ENCODE data around the gene STIM1.

STIM1 gene

DNA sequence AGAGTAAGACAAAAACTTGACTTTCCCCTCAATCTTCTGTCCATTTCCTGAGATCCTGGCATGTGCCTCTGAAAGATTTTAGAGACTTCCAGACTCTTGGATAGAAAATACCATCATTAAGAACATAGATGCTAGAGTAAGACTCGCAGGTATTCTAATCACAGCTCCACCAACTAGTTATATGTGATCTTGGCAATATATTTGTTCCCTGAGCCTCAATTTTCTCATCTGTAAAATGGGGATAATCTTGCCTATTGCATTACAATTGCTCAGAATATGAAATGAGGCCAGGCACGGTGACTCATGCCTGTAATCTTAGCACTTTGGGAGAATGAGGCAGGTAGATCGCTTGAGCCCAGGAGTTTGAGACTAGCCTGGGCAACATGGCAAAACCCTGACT lies 25.4 kb upstream of the STIM1 start:
- Histone ChIP-seq H3K4me3 (ENCODE audit: low read length in 2 of 2) (no peak overlapping the region), H3K27me3 (ENCODE audit: control insufficient read depth in 2 of 2, insufficient read depth in 2 of 2, low read length in 2 of 2) (no peaks in the 10 kb centered on the region), H3K9me3 (ENCODE audit: control insufficient read depth in 2 of 2, low read length in 2 of 2) (no peaks in the 10 kb centered on the region), H3K4me1 (ENCODE audit: control insufficient read depth in 2 of 2, insufficient read depth in 2 of 2, low read length in 2 of 2) (peaks cover 26% of the 10 kb centered on the region in 2 donors), H3K9ac (ENCODE audit: low read depth in 1 of 2, low read length in 2 of 2) (no peak overlapping the region), H3K36me3 (ENCODE audit: control insufficient read depth in 2 of 2, insufficient read depth in 2 of 2, low read length in 2 of 2) (peaks cover 29 to 43% of the 10 kb centered on the region in 2 donors), H3K27ac (ENCODE audit: low read depth in 2 of 2, low read length in 2 of 2) (no peak overlapping the region)

DNA sequence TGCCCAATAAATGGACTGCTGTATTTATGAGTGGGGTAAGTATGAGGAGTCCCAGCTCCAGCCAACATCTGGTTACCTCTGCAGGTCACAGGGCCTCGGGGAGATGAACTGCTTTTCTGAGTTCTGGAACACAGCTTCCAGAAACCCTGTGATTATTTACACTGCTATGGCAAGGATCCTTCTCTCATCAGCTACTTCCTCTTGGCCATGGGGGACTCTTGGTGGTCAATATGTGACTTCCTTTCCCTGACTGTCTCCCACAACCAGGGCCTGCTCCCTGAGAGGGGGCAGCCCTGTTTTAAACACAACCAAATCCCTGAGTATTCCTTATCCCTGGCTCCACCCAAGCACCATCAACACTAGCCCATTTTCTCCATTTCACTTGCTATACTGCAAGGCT lies 24.7 kb upstream of the STIM1 start:
- H3K4me1 ChIP-seq (ENCODE audit: control insufficient read depth in 2 of 2, insufficient read depth in 2 of 2, low read length in 2 of 2) = peaks cover 32% of the 10 kb centered on the region in 2 donors
- H3K36me3 ChIP-seq (ENCODE audit: control insufficient read depth in 2 of 2, insufficient read depth in 2 of 2, low read length in 2 of 2) = peaks cover 29 to 38% of the 10 kb centered on the region in 2 donors
- no peak overlapping the region for H3K27ac ChIP-seq (ENCODE audit: low read depth in 2 of 2, low read length in 2 of 2)
- no peak overlapping the region for H3K9ac ChIP-seq (ENCODE audit: low read depth in 1 of 2, low read length in 2 of 2)
- H3K9me3 ChIP-seq (ENCODE audit: control insufficient read depth in 2 of 2, low read length in 2 of 2) = no peaks in the 10 kb centered on the region
- H3K27me3 ChIP-seq (ENCODE audit: control insufficient read depth in 2 of 2, insufficient read depth in 2 of 2, low read length in 2 of 2) = no peaks in the 10 kb centered on the region
- H3K4me3 ChIP-seq (ENCODE audit: low read length in 2 of 2) = no peak overlapping the region

GRCh38 chr11:3831378-3832239 lies 23.9 kb upstream of the STIM1 start:
- Histone ChIP-seq H3K27me3 (ENCODE audit: control insufficient read depth in 2 of 2, insufficient read depth in 2 of 2, low read length in 2 of 2) (no peaks in the 10 kb centered on the region), H3K4me1 (ENCODE audit: control insufficient read depth in 2 of 2, insufficient read depth in 2 of 2, low read length in 2 of 2) (peaks cover 37 to 38% of the 10 kb centered on the region in 2 donors), H3K4me3 (ENCODE audit: low read length in 2 of 2) (no peak overlapping the region), H3K36me3 (ENCODE audit: control insufficient read depth in 2 of 2, insufficient read depth in 2 of 2, low read length in 2 of 2) (peaks cover 29 to 32% of the 10 kb centered on the region in 2 donors), H3K9ac (ENCODE audit: low read depth in 1 of 2, low read length in 2 of 2) (no peak overlapping the region), H3K27ac (ENCODE audit: low read depth in 2 of 2, low read length in 2 of 2) (peak overlapping the region in 1 of 2 donors; percentile 50), H3K9me3 (ENCODE audit: control insufficient read depth in 2 of 2, low read length in 2 of 2) (no peaks in the 10 kb centered on the region)

DNA sequence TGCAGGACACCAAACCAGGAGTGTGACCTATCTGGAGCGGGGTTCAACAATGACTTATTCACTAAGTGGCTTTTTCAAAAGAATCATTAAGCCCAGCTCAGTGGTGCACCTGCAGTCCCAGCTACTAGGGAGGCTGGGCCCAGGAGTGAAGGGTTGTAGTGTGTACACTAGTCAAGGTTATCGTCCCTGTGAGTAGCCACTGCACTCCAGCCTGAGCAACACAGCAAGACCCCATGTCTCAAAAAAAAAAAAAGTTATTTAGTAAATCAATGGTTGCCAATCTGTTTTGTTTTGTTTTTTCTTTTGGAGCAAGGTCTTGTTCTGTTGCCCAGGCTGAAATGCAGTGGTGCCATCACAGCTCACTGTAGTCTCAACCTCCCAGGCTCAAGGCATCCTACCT lies 22.6 kb upstream of the STIM1 start:
- Histone ChIP-seq H3K27ac (ENCODE audit: low read depth in 2 of 2, low read length in 2 of 2) (peak overlapping the region; percentile 9 to 52), H3K36me3 (ENCODE audit: control insufficient read depth in 2 of 2, insufficient read depth in 2 of 2, low read length in 2 of 2) (peaks cover 19 to 20% of the 10 kb centered on the region in 2 donors), H3K9ac (ENCODE audit: low read depth in 1 of 2, low read length in 2 of 2) (no peak overlapping the region), H3K9me3 (ENCODE audit: control insufficient read depth in 2 of 2, low read length in 2 of 2) (no peaks in the 10 kb centered on the region), H3K4me3 (ENCODE audit: low read length in 2 of 2) (no peak overlapping the region), H3K4me1 (ENCODE audit: control insufficient read depth in 2 of 2, insufficient read depth in 2 of 2, low read length in 2 of 2) (peaks cover 44 to 47% of the 10 kb centered on the region in 2 donors), H3K27me3 (ENCODE audit: control insufficient read depth in 2 of 2, insufficient read depth in 2 of 2, low read length in 2 of 2) (no peaks in the 10 kb centered on the region)

GRCh38 chr11:3833449-3833848 lies 22.0 kb upstream of the STIM1 start:
- Histone ChIP-seq H3K9ac (ENCODE audit: low read depth in 1 of 2, low read length in 2 of 2) (no peak overlapping the region), H3K36me3 (ENCODE audit: control insufficient read depth in 2 of 2, insufficient read depth in 2 of 2, low read length in 2 of 2) (peaks cover 15 to 17% of the 10 kb centered on the region in 2 donors), H3K9me3 (ENCODE audit: control insufficient read depth in 2 of 2, low read length in 2 of 2) (no peaks in the 10 kb centered on the region), H3K27ac (ENCODE audit: low read depth in 2 of 2, low read length in 2 of 2) (no peak overlapping the region), H3K27me3 (ENCODE audit: control insufficient read depth in 2 of 2, insufficient read depth in 2 of 2, low read length in 2 of 2) (no peaks in the 10 kb centered on the region), H3K4me3 (ENCODE audit: low read length in 2 of 2) (no peak overlapping the region), H3K4me1 (ENCODE audit: control insufficient read depth in 2 of 2, insufficient read depth in 2 of 2, low read length in 2 of 2) (peaks cover 44 to 51% of the 10 kb centered on the region in 2 donors)

DNA sequence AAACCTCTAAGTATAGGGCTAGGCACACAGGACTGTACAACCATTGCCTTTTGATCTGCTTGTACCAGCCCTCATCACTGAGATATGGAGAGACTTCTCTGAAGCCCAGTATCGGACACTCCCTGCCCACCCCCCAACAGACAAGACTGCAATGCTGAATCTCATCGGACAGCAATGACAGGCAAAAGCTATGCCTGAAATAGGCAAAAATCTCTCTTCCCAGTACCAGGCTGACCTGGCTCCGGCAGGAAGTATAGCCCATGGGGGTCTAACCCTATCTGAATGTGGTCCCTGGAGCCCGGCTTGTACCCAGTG lies 21.2 kb upstream of the STIM1 start:
- H3K27ac ChIP-seq (ENCODE audit: low read depth in 2 of 2, low read length in 2 of 2) = peak overlapping the region; percentile 56 to 59
- peak overlapping the region; percentile 19 to 47 for H3K9ac ChIP-seq (ENCODE audit: low read depth in 1 of 2, low read length in 2 of 2)
- H3K4me1 ChIP-seq (ENCODE audit: control insufficient read depth in 2 of 2, insufficient read depth in 2 of 2, low read length in 2 of 2) = peaks cover 51 to 54% of the 10 kb centered on the region in 2 donors
- no peaks in the 10 kb centered on the region for H3K27me3 ChIP-seq (ENCODE audit: control insufficient read depth in 2 of 2, insufficient read depth in 2 of 2, low read length in 2 of 2)
- H3K36me3 ChIP-seq (ENCODE audit: control insufficient read depth in 2 of 2, insufficient read depth in 2 of 2, low read length in 2 of 2) = peaks cover 13 to 17% of the 10 kb centered on the region in 2 donors
- H3K4me3 ChIP-seq (ENCODE audit: low read length in 2 of 2) = peak overlapping the region in 1 of 2 donors; percentile 41
- H3K9me3 ChIP-seq (ENCODE audit: control insufficient read depth in 2 of 2, low read length in 2 of 2) = no peaks in the 10 kb centered on the region

GRCh38 chr11:3834664-3835461 lies 20.6 kb upstream of the STIM1 start:
- H3K36me3 ChIP-seq (ENCODE audit: control insufficient read depth in 2 of 2, insufficient read depth in 2 of 2, low read length in 2 of 2) = peaks cover 11 to 16% of the 10 kb centered on the region in 2 donors
- H3K9ac ChIP-seq (ENCODE audit: low read depth in 1 of 2, low read length in 2 of 2) = peak overlapping the region in 1 of 2 donors; percentile 19
- H3K4me3 ChIP-seq (ENCODE audit: low read length in 2 of 2) = peak overlapping the region in 1 of 2 donors; percentile 41
- H3K4me1 ChIP-seq (ENCODE audit: control insufficient read depth in 2 of 2, insufficient read depth in 2 of 2, low read length in 2 of 2) = peaks cover 54 to 57% of the 10 kb centered on the region in 2 donors
- no peaks in the 10 kb centered on the region for H3K9me3 ChIP-seq (ENCODE audit: control insufficient read depth in 2 of 2, low read length in 2 of 2)
- H3K27ac ChIP-seq (ENCODE audit: low read depth in 2 of 2, low read length in 2 of 2) = peak overlapping the region; percentile 56 to 59
- H3K27me3 ChIP-seq (ENCODE audit: control insufficient read depth in 2 of 2, insufficient read depth in 2 of 2, low read length in 2 of 2) = no peaks in the 10 kb centered on the region

DNA sequence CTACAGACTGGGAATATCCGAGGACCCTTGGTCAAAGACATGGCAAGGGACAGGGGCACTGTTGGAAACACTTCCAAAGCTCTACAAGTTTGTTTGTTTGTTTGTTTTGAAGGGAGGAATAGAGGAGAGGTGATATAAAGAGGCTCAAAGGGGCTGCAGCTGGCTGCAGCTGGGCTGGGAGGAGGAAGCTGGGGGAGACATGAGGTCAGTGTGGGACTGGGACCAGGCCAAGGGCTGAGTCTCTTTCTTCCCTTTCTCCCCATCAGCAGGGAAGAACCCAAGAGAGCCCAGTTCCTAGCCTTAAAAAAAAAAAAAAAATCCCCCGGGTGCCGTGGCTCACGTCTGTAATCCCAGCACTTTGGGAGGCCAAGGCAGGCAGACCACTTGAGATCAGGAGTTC lies 19.7 kb upstream of the STIM1 start:
- Histone ChIP-seq H3K9ac (ENCODE audit: low read depth in 1 of 2, low read length in 2 of 2) (peak overlapping the region in 1 of 2 donors; percentile 10), H3K36me3 (ENCODE audit: control insufficient read depth in 2 of 2, insufficient read depth in 2 of 2, low read length in 2 of 2) (peaks cover 9 to 14% of the 10 kb centered on the region in 2 donors), H3K9me3 (ENCODE audit: control insufficient read depth in 2 of 2, low read length in 2 of 2) (no peaks in the 10 kb centered on the region), H3K27me3 (ENCODE audit: control insufficient read depth in 2 of 2, insufficient read depth in 2 of 2, low read length in 2 of 2) (no peaks in the 10 kb centered on the region), H3K4me1 (ENCODE audit: control insufficient read depth in 2 of 2, insufficient read depth in 2 of 2, low read length in 2 of 2) (peaks cover 53 to 60% of the 10 kb centered on the region in 2 donors), H3K4me3 (ENCODE audit: low read length in 2 of 2) (peak overlapping the region; percentile 1 to 14), H3K27ac (ENCODE audit: low read depth in 2 of 2, low read length in 2 of 2) (peak overlapping the region; percentile 40 to 56)

DNA sequence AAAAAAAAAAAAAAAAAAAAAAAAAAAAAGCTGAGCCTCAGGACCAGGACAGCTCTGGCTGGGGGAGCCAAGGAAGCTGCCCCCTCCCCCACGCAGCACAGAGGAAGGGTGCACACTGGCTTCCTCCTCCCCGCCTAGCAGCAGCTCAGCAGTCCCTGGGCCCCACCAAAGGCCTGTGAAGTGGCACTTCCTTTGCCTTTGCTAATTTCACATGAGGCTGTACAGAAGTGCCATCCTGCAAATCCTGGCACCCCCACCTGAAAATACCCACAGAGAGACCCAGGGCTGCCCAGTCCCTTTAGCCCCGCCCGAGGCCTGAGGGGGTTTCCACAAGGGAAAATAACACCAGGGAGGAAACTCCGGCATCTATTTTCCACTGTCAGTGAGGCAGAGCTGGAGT lies 18.6 kb upstream of the STIM1 start:
- peak overlapping the region in 1 of 2 donors; percentile 57 for H3K4me3 ChIP-seq (ENCODE audit: low read length in 2 of 2)
- no peaks in the 10 kb centered on the region for H3K27me3 ChIP-seq (ENCODE audit: control insufficient read depth in 2 of 2, insufficient read depth in 2 of 2, low read length in 2 of 2)
- H3K27ac ChIP-seq (ENCODE audit: low read depth in 2 of 2, low read length in 2 of 2) = peak overlapping the region; percentile 30 to 71
- H3K36me3 ChIP-seq (ENCODE audit: control insufficient read depth in 2 of 2, insufficient read depth in 2 of 2, low read length in 2 of 2) = peaks cover 7 to 9% of the 10 kb centered on the region in 2 donors
- peak overlapping the region in 1 of 2 donors; percentile 24 for H3K9ac ChIP-seq (ENCODE audit: low read depth in 1 of 2, low read length in 2 of 2)
- peaks cover 53 to 61% of the 10 kb centered on the region in 2 donors for H3K4me1 ChIP-seq (ENCODE audit: control insufficient read depth in 2 of 2, insufficient read depth in 2 of 2, low read length in 2 of 2)
- no peaks in the 10 kb centered on the region for H3K9me3 ChIP-seq (ENCODE audit: control insufficient read depth in 2 of 2, low read length in 2 of 2)

DNA sequence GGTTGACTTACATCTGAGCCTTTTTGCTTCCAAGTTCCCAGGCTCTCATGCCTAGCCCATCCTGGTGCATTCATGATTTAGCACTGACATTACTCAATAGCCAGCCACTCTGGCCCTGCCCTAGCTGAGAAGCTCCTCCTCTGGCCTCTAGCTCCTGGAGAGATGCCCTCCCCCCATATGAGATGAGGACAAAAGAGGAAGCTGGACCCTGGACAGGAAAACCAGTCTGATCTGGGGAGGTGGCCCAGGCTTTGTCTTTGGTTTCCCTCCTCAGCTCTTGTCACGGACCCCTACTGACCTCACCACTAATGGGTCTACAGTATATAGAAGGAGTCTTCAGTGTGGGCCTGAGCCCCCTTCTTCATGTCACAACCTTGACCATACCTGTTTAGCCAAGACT lies 17.7 kb upstream of the STIM1 start:
- H3K9me3 ChIP-seq (ENCODE audit: control insufficient read depth in 2 of 2, low read length in 2 of 2) = no peaks in the 10 kb centered on the region
- no peak overlapping the region for H3K9ac ChIP-seq (ENCODE audit: low read depth in 1 of 2, low read length in 2 of 2)
- peak overlapping the region; percentile 42 to 96 for H3K27ac ChIP-seq (ENCODE audit: low read depth in 2 of 2, low read length in 2 of 2)
- peaks cover 0 to 4% of the 10 kb centered on the region in 2 donors for H3K36me3 ChIP-seq (ENCODE audit: control insufficient read depth in 2 of 2, insufficient read depth in 2 of 2, low read length in 2 of 2)
- H3K27me3 ChIP-seq (ENCODE audit: control insufficient read depth in 2 of 2, insufficient read depth in 2 of 2, low read length in 2 of 2) = no peaks in the 10 kb centered on the region
- H3K4me3 ChIP-seq (ENCODE audit: low read length in 2 of 2) = peak overlapping the region in 1 of 2 donors; percentile 57
- H3K4me1 ChIP-seq (ENCODE audit: control insufficient read depth in 2 of 2, insufficient read depth in 2 of 2, low read length in 2 of 2) = peaks cover 46 to 54% of the 10 kb centered on the region in 2 donors

Data from mucosa of rectum (tissue), 2 donors.